Chondrocyte (in vitro differentiated cells): Measurements from ENCODE around the gene ACP1. TPM values are rescaled to one million over a fixed set of nuclear protein-coding genes. Genes with fewer than 3 reads are reported as not detected.

Experiments used
- DNase-seq: peaks from one replicate; pipeline ENCODE4 v3.0.0; 2021; ENCODE audit warnings: mixed read lengths, low spot score
- H3K27ac Mint-ChIP-seq: one replicate; pipeline ENCODE4 v1.8.0; 2021; ENCODE audit warnings: mild to moderate bottlenecking, moderate library complexity, mixed read lengths; ENCODE audit not compliant: unreplicated experiment
- H3K27me3 Mint-ChIP-seq: 2 replicates; pipeline ENCODE4 v1.8.0; 2021; ENCODE audit warnings: low read depth, mixed read lengths
- H3K36me3 Mint-ChIP-seq: 2 replicates; pipeline ENCODE4 v1.8.0; 2021; ENCODE audit warnings: low read depth, mixed read lengths
- H3K4me1 Mint-ChIP-seq: 2 replicates; pipeline ENCODE4 v1.8.0; 2021; ENCODE audit warnings: low read depth, mild to moderate bottlenecking, mixed read lengths
- H3K4me3 Mint-ChIP-seq: one replicate; pipeline ENCODE4 v1.8.0; 2021; ENCODE audit warnings: mild to moderate bottlenecking, moderate library complexity, mixed read lengths; ENCODE audit not compliant: unreplicated experiment
- H3K9me3 Mint-ChIP-seq: 2 replicates; pipeline ENCODE4 v1.8.0; 2021; ENCODE audit warnings: low read depth, mixed read lengths
- total RNA-seq: library from RNA; stranded (reverse); gene quantifications from 3 replicates; pipeline ENCODE4 v1.2.1, GENCODE V29; 2021
- TF ChIP-seq, protein P1 (sequence below): fragments of 200-600 bp; sonication (generic); IDR thresholded peaks from 2 replicates; pipeline ENCODE4 v1.5.0; 2021; ENCODE audit warnings: antibody characterized with exemption, mild to moderate bottlenecking, moderate library complexity

ACP1 gene
- total RNA-seq, 1 donor from 2014 or later: 79.6 TPM

DNA sequence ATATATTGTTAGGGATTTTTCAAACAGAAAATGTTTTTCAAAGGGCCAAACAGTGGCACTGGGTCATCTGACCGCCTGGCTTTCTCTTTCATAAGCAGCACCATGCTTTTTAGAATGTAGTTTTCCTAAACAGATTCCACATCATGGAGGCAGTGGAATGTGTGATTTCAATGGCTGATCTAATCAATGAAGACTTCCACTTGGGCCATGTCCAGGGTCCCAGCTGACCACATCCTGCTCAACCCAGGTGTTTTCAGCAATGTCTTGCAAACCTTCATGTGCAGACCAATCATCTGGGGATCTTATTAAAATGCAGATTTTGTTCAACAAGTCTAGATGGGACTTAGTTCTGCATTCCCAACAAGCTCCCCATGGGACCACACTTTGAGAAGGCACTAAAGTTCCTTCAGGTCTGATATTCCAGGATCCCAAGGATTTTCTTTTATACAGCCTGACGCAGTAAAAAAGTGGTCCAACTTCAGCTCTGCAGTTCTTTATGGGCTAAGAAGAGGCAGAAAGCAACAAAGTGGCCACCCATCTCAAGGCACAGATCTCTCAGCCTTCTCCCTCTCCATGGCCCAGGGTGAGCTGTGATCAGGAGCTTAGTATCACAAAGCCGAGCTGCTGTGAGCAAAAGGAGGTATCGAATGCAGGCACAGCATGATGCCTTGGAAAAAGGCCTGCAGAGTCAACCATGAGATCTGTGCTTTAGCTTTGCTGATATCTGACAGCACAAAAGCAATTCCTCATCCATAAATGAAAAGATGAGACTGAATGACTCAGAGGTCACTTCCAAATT, 19.4 kb downstream of the ACP1 start:
- Mint-ChIP-seq H3K9me3 (no peaks in the 10 kb centered on the region), H3K4me1 (peaks cover 24% of the 10 kb centered on the region), H3K4me3 (no peak overlapping the region), H3K36me3 (peaks cover 42% of the 10 kb centered on the region), H3K27me3 (no peaks in the 10 kb centered on the region), H3K27ac (no peak overlapping the region)
- DNase-seq: no peak
- TF ChIP-seq, protein P1, sequence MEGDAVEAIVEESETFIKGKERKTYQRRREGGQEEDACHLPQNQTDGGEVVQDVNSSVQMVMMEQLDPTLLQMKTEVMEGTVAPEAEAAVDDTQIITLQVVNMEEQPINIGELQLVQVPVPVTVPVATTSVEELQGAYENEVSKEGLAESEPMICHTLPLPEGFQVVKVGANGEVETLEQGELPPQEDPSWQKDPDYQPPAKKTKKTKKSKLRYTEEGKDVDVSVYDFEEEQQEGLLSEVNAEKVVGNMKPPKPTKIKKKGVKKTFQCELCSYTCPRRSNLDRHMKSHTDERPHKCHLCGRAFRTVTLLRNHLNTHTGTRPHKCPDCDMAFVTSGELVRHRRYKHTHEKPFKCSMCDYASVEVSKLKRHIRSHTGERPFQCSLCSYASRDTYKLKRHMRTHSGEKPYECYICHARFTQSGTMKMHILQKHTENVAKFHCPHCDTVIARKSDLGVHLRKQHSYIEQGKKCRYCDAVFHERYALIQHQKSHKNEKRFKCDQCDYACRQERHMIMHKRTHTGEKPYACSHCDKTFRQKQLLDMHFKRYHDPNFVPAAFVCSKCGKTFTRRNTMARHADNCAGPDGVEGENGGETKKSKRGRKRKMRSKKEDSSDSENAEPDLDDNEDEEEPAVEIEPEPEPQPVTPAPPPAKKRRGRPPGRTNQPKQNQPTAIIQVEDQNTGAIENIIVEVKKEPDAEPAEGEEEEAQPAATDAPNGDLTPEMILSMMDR: no peak

DNA sequence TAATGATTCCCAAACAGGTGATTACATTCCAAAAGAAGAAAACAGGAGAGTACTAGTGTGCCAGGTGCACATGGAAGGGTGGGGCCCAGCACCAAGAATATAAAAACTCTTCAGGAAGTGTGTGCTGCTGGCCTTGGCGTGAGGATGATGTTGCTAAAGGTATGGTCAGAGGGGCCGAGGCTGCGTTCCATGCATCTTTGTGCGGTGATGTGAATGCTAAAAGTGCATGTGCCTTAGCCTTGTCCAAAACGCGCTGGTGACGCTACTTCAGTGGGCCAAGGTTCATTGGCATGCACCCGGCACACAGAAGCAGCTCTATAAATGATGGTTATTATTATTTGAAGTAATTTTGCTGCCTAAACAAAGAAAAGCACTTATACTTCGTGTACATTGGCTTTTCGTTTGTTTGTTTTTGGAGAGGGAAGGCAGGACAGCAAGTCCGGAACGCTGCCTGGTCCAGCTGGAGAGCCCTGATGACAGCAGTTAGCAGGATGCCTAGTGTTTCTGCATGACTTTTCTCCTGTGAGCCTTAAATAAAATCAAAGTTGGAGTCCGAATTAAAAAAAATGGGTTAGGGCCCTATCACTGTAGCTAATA, 20.2 kb downstream of the ACP1 start:
- no peak for DNase-seq
- Mint-ChIP-seq H3K27me3 (no peaks in the 10 kb centered on the region), H3K4me3 (peak overlapping the region; percentile 82), H3K27ac (peak overlapping the region; percentile 45), H3K9me3 (no peaks in the 10 kb centered on the region), H3K4me1 (peaks cover 25% of the 10 kb centered on the region), H3K36me3 (peaks cover 39% of the 10 kb centered on the region)
- TF ChIP-seq, protein P1: no peak

DNA sequence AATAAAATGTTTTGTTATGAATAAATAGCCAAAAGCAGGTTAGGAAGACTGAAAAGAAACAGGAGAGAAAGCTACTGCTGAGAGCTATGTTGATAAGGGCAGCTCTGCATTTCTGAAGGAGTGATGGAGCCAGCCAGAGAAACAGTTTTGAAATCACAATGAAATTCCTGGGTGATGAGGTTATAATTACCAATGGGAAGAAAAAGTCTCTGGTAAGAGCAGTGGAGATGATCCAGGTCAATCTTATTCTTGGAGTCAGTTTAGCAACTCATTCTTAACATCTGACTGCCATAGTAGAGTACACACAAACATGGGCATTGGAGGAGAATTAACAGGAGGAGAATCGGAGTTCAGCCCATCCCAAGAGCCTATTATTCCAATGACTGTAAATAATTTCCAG, 20.8 kb downstream of the ACP1 start:
- Mint-ChIP-seq H3K4me1 (peaks cover 28% of the 10 kb centered on the region), H3K27ac (peak overlapping the region; percentile 46), H3K4me3 (peak overlapping the region; percentile 82), H3K9me3 (no peaks in the 10 kb centered on the region), H3K36me3 (peaks cover 38% of the 10 kb centered on the region), H3K27me3 (no peaks in the 10 kb centered on the region)
- TF ChIP-seq, protein P1: no peak
- no peak for DNase-seq

DNA sequence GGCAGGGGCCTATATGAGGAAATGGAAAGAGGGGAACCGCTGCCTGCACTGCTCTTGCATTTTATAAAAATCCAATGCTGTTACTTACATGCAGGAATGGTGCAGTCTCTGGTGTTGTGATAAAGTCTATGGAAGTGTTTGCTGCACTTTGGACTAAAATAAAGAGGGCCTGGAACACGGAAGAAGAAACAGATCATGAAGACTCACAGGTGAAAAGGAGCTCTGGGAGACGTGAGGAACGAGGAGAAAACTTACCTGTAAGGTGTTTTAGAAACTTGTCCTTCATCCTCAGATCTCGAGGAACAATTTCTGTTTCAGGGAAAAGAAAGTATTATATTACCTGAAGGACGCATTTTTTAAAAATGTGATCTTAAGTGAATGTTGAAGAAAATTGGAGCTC, 21.3 kb downstream of the ACP1 start:
- Mint-ChIP-seq H3K4me1 (peaks cover 28% of the 10 kb centered on the region), H3K4me3 (peak overlapping the region; percentile 82)
- DNase-seq: no peak

DNA sequence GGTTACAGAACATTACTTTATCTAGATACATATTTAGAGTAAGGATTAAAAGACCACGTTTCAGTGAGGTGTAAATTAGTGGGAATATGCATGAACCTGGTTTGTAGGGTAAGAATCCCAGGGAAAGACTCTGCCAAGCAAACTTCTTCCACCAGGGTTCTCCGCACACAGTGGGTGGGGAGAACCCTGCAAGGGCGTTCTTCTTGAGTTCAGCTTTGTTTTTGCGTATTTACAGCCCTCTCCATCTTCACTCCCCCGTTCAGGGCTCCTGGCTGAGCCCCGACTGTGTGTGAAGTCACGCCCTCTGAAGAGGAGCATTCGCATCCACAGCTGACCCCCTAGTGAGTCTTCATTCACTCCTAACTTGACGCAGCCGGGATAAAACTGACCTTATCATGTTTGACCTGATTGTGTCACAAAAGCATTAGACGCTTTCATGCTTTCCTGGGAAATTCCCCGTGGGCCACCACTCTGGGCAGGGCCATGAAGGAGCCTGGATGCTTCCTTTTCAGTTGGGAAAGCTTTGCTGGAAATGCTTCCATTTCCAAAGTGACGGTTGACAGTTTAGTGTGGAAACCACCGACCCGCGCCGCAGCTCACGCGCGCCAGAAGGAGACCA, 22.1 kb downstream of the ACP1 start:
- DNase-seq: no peak
- H3K4me1 Mint-ChIP-seq: peaks cover 28% of the 10 kb centered on the region
- TF ChIP-seq, protein P1: peak; percentile 12
- H3K4me3 Mint-ChIP-seq: peak overlapping the region; percentile 82
- H3K36me3 Mint-ChIP-seq: peaks cover 31% of the 10 kb centered on the region
- H3K9me3 Mint-ChIP-seq: no peaks in the 10 kb centered on the region
- no peaks in the 10 kb centered on the region for H3K27me3 Mint-ChIP-seq
- H3K27ac Mint-ChIP-seq: peak overlapping the region; percentile 54

More for the DNA sequence above, 21.3 kb downstream of the ACP1 start:
- Mint-ChIP-seq H3K27me3 (no peaks in the 10 kb centered on the region), H3K9me3 (no peaks in the 10 kb centered on the region), H3K36me3 (peaks cover 37% of the 10 kb centered on the region), H3K27ac (peak overlapping the region; percentile 46)
- TF ChIP-seq, protein P1: no peak
